VCaP (cell line): ENCODE results near the gene TNP1.

Source experiments
- H3K27ac ChIP-seq: fragments of 450-650 bp; 2 replicates; pipeline ENCODE4 v1.5.1; 2017
- CTCF ChIP-seq: fragments of 450-650 bp; conservative IDR thresholded peaks from 2 replicates; pipeline ENCODE4 v1.5.1; 2017; ENCODE audit warnings: mild to moderate bottlenecking, moderate library complexity

Gene TNP1

GRCh38 chr2:216865658-216866057, 5.8 kb upstream of the TNP1 start:
- TF ChIP-seq CTCF: no peak

GRCh38 chr2:216863946-216864345, 4.1 kb upstream of the TNP1 start:
- TF ChIP-seq CTCF: no peak
- H3K27ac ChIP-seq: no peak overlapping the region

More at GRCh38 chr2:216865658-216866057, 5.8 kb upstream of the TNP1 start:
- H3K27ac ChIP-seq: no peak overlapping the region

- H3K27ac ChIP-seq: no peak overlapping the region
- TF ChIP-seq CTCF: no peak
Observed at GRCh38 chr2:216862628-216863398, 2.9 kb upstream of the TNP1 start.

GRCh38 chr2:216860426-216861137, 718 bp upstream of the TNP1 start:
- no peak overlapping the region for H3K27ac ChIP-seq
- no peak for TF ChIP-seq CTCF

GRCh38 chr2:216858312-216858711, 1.6 kb downstream of the TNP1 start:
- H3K27ac ChIP-seq: no peak overlapping the region
- TF ChIP-seq CTCF: no peak

- no peak for TF ChIP-seq CTCF
- no peak overlapping the region for H3K27ac ChIP-seq
Observed at GRCh38 chr2:216857131-216857550, 2.7 kb downstream of the TNP1 start.

GRCh38 chr2:216856406-216857065, 3.3 kb downstream of the TNP1 start:
- TF ChIP-seq CTCF: no peak
- H3K27ac ChIP-seq: no peak overlapping the region
